B cell (primary cell): Measurements from ENCODE around the gene SLC10A2.

Source experiments
- EZH2 ChIP-seq: IDR thresholded peaks from 2 replicates; pipeline ENCODE4 v1.6.1; 2012; ENCODE audit warnings: borderline replicate concordance, low read depth, mild to moderate bottlenecking, moderate library complexity, low read length; ENCODE audit not compliant: insufficient read depth, poor library complexity, severe bottlenecking
- TF ChIP-seq, protein P1 (sequence below): fragments of 200-600 bp; IDR thresholded peaks from one replicate; pipeline ENCODE4 v1.8.0; 2022; ENCODE audit warnings: antibody characterized with exemption, mild to moderate bottlenecking

DNA sequence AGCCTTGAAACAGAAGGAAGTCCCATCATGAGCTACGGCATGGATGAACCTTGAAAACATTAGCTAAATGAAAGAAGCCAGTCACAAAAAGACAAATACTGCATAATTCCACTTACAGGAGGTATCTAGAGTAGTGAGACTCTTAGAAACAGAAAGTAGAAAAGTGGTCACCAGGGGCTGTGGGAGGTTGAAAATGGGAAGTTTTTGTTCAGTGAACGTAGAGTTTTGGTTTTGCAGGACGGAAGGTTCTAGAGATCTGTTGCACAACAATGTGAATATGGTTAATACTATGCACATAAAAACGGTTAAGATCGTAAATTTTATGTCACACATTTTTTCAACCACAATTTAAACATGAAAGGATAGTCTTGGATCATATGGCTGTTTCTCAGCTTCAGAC lies 11.9 kb upstream of the SLC10A2 start:
- TF ChIP-seq, protein P1, sequence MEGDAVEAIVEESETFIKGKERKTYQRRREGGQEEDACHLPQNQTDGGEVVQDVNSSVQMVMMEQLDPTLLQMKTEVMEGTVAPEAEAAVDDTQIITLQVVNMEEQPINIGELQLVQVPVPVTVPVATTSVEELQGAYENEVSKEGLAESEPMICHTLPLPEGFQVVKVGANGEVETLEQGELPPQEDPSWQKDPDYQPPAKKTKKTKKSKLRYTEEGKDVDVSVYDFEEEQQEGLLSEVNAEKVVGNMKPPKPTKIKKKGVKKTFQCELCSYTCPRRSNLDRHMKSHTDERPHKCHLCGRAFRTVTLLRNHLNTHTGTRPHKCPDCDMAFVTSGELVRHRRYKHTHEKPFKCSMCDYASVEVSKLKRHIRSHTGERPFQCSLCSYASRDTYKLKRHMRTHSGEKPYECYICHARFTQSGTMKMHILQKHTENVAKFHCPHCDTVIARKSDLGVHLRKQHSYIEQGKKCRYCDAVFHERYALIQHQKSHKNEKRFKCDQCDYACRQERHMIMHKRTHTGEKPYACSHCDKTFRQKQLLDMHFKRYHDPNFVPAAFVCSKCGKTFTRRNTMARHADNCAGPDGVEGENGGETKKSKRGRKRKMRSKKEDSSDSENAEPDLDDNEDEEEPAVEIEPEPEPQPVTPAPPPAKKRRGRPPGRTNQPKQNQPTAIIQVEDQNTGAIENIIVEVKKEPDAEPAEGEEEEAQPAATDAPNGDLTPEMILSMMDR = no peak
- no peak for TF ChIP-seq EZH2
